Measurements from ENCODE around the gene CNTNAP5.
A peak's percentile ranks its signal among the peaks of the same experiment; 100 is the strongest.
"Not testable (repeated sequence)": the region's sequence is repeated elsewhere in the genome, so short reads cannot be mapped to it uniquely, and the experiment has no call there.

The CNTNAP5 gene

DNA sequence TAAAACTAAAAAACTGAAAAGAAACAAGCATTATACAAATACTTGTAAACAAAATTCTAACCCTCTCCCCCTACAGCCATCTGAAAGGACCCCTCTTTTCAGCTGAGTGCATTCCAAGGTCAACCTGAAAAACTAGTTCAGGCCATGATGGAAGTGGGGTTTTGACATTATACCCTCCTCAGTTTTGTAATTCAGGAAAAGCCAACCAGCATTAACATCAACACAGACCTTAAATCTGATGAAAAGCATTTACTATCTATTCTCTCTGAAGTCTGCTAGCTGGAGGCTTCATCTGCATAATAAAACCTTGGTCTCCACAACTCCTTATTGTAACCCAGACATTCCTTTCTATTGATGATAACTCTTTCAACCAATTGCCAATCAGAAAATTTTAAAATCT is 302.2 kb downstream of the CNTNAP5 start:
- DNase-seq = no peak

DNA sequence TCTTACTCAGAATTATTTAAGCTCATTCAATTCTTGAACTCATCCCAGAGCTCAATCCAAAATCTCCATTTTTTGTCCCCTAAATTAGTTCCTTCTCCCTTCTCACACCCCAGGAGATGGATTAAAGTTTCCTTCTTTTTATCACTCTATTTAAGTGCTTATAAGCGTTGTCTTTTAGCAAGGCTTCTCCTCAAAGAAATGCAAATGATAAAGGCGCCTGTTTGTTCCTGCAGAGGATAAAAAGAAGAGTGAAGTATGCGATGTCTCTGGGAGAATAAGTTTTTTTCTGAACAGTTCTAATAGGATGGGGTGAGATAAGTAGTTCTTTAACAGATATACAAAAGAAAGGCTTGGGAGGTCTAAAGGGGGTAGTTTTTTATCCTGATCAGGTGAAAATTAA is 303.3 kb downstream of the CNTNAP5 start:
- DNase-seq = no peak

GRCh38 chr2:124333784-124334183 is 308.7 kb downstream of the CNTNAP5 start:
- no peak for DNase-seq

DNA sequence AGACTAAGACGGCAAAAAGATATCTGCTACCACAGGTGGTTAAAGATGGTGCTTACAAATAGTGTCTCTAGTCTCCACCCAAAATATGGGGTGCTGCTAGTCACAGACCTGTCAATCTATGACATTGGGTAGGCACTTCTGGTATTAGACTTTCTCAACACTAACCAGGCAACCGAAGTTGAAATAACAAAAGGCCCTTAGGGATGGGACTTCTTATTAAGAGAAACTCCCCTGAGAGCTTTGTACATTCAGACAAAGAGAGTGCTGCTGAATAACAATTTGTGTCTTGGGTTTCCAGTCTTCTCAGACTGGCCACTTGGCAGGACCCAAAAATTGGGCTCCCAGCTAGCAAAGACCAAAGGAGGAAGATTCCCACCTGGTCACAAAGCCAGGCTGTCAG is 310.0 kb downstream of the CNTNAP5 start:
- DNase-seq = no peak

GRCh38 chr2:124339709-124340108 is 314.6 kb downstream of the CNTNAP5 start:
- no peak for DNase-seq

- no peak for DNase-seq
Measured at GRCh38 chr2:124343827-124344498, 318.9 kb downstream of the CNTNAP5 start.

GRCh38 chr2:124347209-124347608 is 322.1 kb downstream of the CNTNAP5 start:
- no peak for DNase-seq

- peak; percentile 7 for DNase-seq
Measured at GRCh38 chr2:124353656-124354055, 328.6 kb downstream of the CNTNAP5 start.

- no peak for DNase-seq
Measured at GRCh38 chr2:124354466-124354865, 329.4 kb downstream of the CNTNAP5 start.

DNA sequence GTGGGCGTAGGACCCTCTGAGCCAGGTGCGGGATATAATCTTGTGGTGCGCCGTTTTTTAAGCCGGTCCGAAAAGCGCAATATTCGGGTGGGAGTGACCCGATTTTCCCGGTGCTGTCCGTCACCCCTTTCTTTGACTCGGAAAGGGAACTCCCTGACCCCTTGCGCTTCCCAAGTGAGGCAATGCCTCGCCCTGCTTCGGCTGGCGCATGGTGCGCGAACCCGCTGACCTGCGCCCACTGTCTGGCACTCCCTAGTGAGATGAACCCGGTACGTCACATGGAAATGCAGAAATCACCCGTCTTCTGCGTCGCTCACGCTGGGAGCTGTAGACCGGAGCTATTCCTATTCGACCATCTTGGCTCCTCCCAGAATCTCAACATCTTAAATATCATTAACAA is 336.9 kb downstream of the CNTNAP5 start:
- DNase-seq = not testable (repeated sequence)

DNA sequence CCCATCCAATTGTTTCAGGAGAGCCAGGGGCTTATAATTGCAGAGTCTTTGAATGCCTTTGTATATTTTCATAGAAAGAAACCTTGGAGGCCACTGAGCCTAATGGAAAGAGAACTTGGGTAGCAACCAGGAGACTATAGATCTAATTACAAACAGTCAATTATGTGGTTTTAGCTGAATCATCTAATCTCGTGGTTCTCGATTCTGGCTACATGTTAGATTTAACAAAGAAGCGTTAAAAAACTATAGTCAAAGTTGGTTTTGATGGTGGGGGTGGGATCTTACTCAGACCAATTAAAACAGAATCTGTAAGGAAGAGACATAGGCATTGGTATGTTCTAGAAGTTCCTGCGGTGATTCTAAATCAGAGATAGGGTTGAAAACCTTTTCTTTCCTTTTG is 344.1 kb downstream of the CNTNAP5 start:
- DNase-seq = no peak

- no peak for DNase-seq
Measured at GRCh38 chr2:124380221-124380749, 355.2 kb downstream of the CNTNAP5 start.

DNA sequence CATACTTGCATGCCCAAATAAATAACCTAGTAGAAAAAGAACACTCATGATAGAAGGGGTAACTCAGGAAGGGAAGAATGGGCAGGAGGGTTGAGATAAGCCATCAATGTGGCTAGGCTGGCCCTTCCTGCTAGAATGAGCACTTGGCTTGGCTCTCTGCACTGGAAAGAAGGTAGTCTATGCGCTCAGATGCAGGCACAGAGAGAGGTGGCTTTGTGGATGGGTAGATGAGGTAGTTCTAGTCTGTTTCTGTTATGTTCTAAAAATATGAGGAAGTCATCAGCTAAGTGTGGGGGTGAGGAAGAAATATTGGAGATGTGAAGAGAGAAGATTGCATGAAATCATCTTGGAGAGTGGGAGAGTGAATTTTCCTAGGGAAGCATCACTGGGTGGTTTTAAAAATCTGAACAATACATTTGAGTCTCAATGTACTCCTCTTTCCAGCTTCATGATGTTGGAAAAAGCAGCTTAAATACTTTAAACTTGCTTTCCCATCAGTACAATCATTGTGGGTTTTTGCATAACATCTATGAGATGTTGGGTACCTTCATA is 357.1 kb downstream of the CNTNAP5 start:
- DNase-seq = no peak

GRCh38 chr2:124395961-124396360 is 370.9 kb downstream of the CNTNAP5 start:
- DNase-seq = no peak

DNA sequence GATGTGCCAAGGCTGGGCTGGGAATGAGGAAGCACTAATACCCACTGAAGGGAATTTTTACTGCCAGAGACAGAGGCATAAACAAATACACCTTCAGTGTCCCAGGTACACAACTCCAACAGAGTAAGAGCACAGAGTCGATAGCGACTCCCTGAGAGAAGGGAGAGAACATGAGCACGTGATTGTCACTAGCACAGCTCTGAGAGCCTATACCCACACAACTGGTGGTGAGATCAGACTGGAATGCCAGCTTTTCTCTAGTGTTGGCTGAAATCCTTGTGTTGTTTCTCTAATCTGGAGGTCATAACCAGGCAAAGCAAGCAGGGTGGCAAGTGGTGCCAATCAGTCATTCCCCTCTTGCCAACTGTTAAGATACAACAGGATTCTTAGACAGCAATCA is 377.2 kb downstream of the CNTNAP5 start:
- no peak for DNase-seq

DNA sequence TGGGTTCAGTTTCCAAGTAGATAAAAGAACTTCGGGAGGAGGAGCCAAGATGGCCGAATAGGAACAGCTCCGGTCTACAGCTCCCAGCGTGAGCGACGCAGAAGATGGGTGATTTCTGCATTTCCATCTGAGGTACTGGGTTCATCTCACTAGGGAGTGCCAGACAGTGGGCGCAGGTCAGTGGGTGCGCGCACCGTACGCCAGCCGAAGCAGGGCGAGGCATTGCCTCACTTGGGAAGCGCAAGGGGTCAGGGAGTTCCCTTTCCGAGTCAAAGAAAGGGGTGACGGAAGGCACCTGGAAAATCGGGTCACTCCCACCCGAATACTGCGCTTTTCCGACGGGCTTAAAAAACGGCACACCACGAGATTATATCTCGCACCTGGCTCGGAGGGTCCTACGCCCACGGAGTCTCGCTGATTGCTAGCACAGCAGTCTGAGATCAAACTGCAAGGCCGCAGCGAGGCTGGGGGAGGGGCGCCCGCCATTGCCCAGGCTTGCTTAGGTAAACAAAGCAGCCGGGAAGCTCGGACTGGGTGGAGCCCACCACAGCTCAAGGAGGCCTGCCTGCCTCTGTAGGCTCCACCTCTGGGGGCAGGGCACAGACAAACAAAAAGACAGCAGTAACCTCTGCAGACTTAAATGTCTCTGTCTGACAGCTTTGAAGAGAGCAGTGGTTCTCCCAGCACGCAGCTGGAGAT is 382.9 kb downstream of the CNTNAP5 start:
- DNase-seq = not testable (repeated sequence)

DNA sequence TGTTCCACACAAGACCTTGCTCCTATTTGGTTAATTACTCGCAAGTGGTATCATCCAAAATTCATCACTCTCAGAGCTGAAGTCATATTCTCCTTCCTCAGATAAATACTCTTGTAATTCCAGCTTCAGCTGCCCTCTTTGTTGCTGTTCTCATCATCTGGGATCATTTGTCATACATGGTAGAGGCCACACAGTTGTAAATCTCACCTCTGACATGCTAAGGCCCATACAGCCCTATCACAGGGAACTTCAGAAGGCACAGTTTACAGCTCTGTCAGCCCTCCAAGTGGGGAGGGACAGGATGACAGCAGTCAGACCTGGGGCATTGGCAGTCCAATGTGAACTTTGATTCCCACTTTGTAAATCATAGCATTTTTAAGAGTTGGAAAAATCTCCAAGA is 399.0 kb downstream of the CNTNAP5 start:
- no peak for DNase-seq

GRCh38 chr2:124426122-124426521 is 401.0 kb downstream of the CNTNAP5 start:
- no peak for DNase-seq

DNA sequence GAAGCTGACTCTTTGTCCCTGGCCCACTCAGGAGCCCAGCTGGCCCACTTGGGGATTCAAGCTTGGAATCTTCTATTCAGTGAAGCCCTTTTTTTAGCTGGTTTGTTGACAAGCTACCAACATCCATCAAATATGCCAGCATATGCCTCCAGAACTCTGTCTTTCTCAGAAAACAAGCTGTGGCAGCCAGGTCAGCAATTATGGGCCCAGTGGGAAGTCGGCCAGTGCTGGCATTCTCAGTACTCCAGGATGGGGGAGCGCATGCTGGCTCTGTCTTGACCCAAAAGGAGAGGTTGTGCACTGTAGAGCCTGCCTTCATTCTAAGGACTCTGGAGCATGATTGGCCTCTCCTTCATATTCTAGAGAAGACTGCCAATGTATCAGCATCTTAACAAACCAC is 401.5 kb downstream of the CNTNAP5 start:
- DNase-seq = no peak

GRCh38 chr2:124437811-124438210 is 412.7 kb downstream of the CNTNAP5 start:
- peak; percentile 56 for DNase-seq

DNA sequence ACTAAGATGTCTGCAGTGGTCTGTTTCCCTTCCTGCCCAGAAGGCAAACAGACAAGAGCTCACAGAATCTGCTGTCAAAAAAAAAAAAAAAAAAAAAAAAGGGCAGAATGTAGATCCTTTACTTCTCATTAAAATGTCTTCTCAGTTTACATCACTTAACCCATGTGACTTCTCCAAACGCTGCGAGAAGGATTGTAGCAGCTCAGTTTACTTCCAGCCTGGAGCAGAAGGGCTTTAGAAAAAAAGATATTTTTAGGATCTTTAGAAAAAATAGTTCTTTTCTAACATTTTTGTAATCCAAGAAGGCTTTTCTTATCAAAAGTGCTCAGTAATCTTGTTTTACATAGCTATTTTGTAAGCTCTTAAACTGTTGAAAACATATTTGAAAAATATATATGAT is 425.4 kb downstream of the CNTNAP5 start:
- no peak for DNase-seq

DNA sequence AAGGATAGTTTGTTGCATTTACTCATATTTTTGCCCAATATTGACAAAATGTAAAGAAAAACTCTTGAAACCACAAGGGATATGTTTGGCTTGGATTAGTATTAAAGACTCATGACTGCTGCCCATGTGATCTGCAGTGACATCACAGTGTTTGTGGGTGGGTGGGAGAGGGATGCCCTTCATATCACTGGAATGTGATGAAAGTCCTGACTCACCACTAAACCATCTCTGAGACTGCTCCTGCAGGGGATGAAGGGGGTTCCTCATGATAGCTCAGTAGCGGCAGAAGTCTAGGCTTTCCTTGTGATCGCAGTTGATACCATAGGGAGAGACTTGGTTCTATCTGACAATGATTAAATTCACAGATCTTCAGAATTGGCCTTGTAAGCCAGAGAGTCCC is 451.2 kb downstream of the CNTNAP5 start:
- no peak for DNase-seq

DNA sequence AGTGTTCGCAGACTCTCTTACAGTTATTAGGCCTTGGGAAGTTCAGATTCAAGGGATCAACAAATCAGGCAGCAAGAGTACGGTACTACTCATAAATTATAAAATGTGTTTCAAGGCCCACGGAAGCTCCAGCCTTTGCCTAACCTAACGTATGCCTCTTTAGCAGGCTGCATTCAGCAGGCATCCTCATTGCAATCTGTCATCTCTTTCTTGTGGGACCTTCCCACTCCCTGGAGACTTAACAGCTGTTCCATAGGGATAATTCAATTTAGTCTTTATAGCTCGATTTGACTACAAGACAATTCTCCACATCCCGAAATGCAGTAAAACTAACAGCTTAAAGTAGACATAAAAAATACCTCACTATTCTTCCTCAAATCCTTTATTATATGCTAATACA is 453.7 kb downstream of the CNTNAP5 start:
- no peak for DNase-seq

DNA sequence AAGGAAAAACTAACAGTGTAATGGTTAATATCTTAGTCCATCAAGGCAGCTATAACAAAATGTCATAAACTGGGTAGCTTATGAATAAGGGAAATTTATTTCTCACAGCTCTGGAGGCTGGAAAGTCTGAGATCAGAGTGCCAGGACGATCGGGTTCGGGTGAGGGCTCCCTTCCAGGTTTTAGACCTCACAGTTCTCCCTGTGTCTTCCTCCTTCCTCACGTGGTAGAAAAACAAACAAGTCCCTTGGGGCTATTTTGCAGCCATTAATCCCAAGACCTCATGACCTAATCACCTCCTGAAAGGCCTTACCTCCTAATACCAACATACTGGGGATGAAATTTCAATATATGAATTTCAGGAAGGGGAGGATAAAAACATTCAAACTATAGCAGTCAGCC is 455.9 kb downstream of the CNTNAP5 start:
- no peak for DNase-seq
